ENCODE results near the gene USP37. TPM values are rescaled to one million over a fixed set of nuclear protein-coding genes. Genes with fewer than 3 reads are reported as not detected.
A peak's percentile ranks its signal among the peaks of the same experiment; 100 is the strongest.

USP37 gene
- polyA plus RNA-seq, 2 of the 4 experiments (the other 2 are of a cell fraction): 5.1 to 12.8 TPM

- TF ChIP-seq JUN (IDR thresholded peaks at IDR 0.05) (peak in 1 of 2 experiments; percentile 67; a peak in 2 of 5 replicates), USF2 (IDR thresholded peaks at IDR 0.05) (no peak), RARB (CRISPR knock-in tag; IDR thresholded peaks at IDR 0.05) (0 out of 2 replicates have a peak, but pooled peaks have one; percentile 46), ELK1 (IDR thresholded peaks at IDR 0.05; ENCODE audit: low read depth, low read length) (no peak)
These were observed at the start of gene USP37, which contains the start of gene CNOT9 (continued) for GRCh38 chr2:218568190-218569037.

- TF ChIP-seq CTCF (IDR thresholded peaks at IDR 0.05) (no peak), ZC3H11A (IDR thresholded peaks at IDR 0.05) (no peak), BCL3 (IDR thresholded peaks at IDR 0.05) (no peak), ELK1 (IDR thresholded peaks at IDR 0.05; ENCODE audit: low read depth, low read length) (no peak), HMGXB4 (CRISPR knock-in tag; IDR thresholded peaks at IDR 0.05; ENCODE audit: borderline replicate concordance) (no peak), ATOH8 (CRISPR knock-in tag; IDR thresholded peaks at IDR 0.05; ENCODE audit: low read depth) (no peak), GATA3 (IDR thresholded peaks at IDR 0.05; ENCODE audit: borderline replicate concordance) (no peak), MYC (IDR thresholded peaks at IDR 0.05; ENCODE audit: borderline replicate concordance, low read length) (no peak), EHMT2 (IDR thresholded peaks at IDR 0.05; ENCODE audit: low read depth) (no peak), HEYL (CRISPR knock-in tag; IDR thresholded peaks at IDR 0.05) (no peak), HOXB13 (CRISPR knock-in tag; IDR thresholded peaks at IDR 0.05; ENCODE audit: low read depth) (no peak)
- ATAC-seq: peak; percentile 23 to 43; a peak in 4 of 6 replicates
- Histone ChIP-seq H3K4me2 (no peak overlapping the region), H3K4me3 (no peak overlapping the region), H3K27ac (no peak overlapping the region), H3K4me1 (no peaks in the 10 kb centered on the region), H3K9me3 (no peaks in the 10 kb centered on the region)
- CTCF ChIA-PET: interaction anchor here (1.2 kb wide), 1 partner anchor 43 kb away, joined by 3 read pairs; no protein-coding TSS in a partner anchor
- POLR2A ChIA-PET: no interaction called here
- no peak for FAIRE-seq
- WGBS (ENCODE audit: missing lambda C conversion rate): 70% methylated on average over 6 of the region's 6 CpGs
- no peak for DNase-seq (ENCODE audit: low read depth in 1 of 2, low spot score in 1 of 2)
These were observed 47.7 kb upstream of the USP37 start for GRCh38 chr2:218615868-218616315.
